ENCODE data around the gene ODF2L. TPM values are rescaled to one million over a fixed set of nuclear protein-coding genes. Genes with fewer than 3 reads are reported as not detected.

ODF2L gene
- total and polyA plus RNA-seq, 2 of the 4 experiments (the other 2 are of a cell fraction) = 10.4 to 12.3 TPM

GRCh38 chr1:86388777-86389176 lies 7.3 kb downstream of the ODF2L start:
- no peak overlapping the region for H3K18ac ChIP-seq (ENCODE audit: low read depth, low read length)
- no peak overlapping the region for H2BK15ac ChIP-seq (ENCODE audit: low read depth, low read length)
- H3K4ac ChIP-seq (ENCODE audit: low read depth, low read length) = no peak overlapping the region
- no peak overlapping the region for H3K14ac ChIP-seq (replicated peaks; ENCODE audit: low read depth, low read length)
- no peak overlapping the region for H3K23ac ChIP-seq (ENCODE audit: low read depth, low read length)
- peaks cover 2% of the 10 kb centered on the region; the same call in 1 of the 2 replicates for H3K9me1 ChIP-seq (ENCODE audit: insufficient read depth, low read length)
- H4K20me1 ChIP-seq (ENCODE audit: insufficient read depth, low read length) = no peaks in the 10 kb centered on the region; the same call in 1 of the 2 replicates
- no peak overlapping the region for H3K27ac ChIP-seq (ENCODE audit: insufficient read depth, low read length)
- dilution Hi-C loops (cut with HindIII; ENCODE audit: low sequenced_read_pairs, unreplicated experiment) = no loop called here
- no peak overlapping the region for H3K4me2 ChIP-seq (ENCODE audit: low read depth, low read length)
- ChIA-PET POLR2A (ENCODE audit: unreplicated experiment) (no interaction called here), CTCF (no interaction called here)
- no peaks in the 10 kb centered on the region for H3K27me3 ChIP-seq (ENCODE audit: control insufficient read depth, insufficient read depth, low read length)
- DNase-seq (no peak), ATAC-seq (ENCODE audit: low read depth) (no peak)
- BruUV-seq (replicated peaks) = no TSS peak
- H4K91ac ChIP-seq (ENCODE audit: insufficient read depth, low read depth, low read length) = no peak overlapping the region
- H4K8ac ChIP-seq (ENCODE audit: low read depth in 2 of 2, low read length in 2 of 2) = no peak overlapping the region
- H3K79me1 ChIP-seq (ENCODE audit: low read depth in 1 of 2, low read length in 2 of 2) = peaks cover 5 to 8% of the 10 kb centered on the region in 2 experiments; a peak in 3 of 4 replicates
- no peak overlapping the region for H2AK9ac ChIP-seq (replicated peaks; ENCODE audit: low read depth, low read length, poor library complexity)
- H2BK5ac ChIP-seq (ENCODE audit: low read depth, low read length, poor library complexity, severe bottlenecking) = no peak overlapping the region
- H3K4me1 ChIP-seq (ENCODE audit: control insufficient read depth, insufficient read depth, low read length) = no peaks in the 10 kb centered on the region
- in situ Hi-C loops (cut with MboI; ENCODE audit: low sequenced_read_pairs) = loop anchor here (25.0 kb wide), 2 partner anchors 574 to 699 kb away; no protein-coding TSS in a partner anchor
- no peak for TF ChIP-seq NFE2L2 (IDR thresholded peaks at IDR 0.05; ENCODE audit: low read depth, low read length)
- TF ChIP-seq MAZ (IDR thresholded peaks at IDR 0.05; ENCODE audit: borderline replicate concordance, low read depth, low read length) = no peak
- TF ChIP-seq RFX5 (IDR thresholded peaks at IDR 0.05; ENCODE audit: low read depth, low read length) = no peak
- no peak for TF ChIP-seq RCOR1 (IDR thresholded peaks at IDR 0.05; ENCODE audit: insufficient replicate concordance, low read length)
- no peak for TF ChIP-seq MXI1 (IDR thresholded peaks at IDR 0.05; ENCODE audit: borderline replicate concordance, low read depth, low read length)
- no peak for TF ChIP-seq POLR2A (IDR thresholded peaks at IDR 0.05; ENCODE audit: low read depth, low read length)
- TF ChIP-seq FOS (IDR thresholded peaks at IDR 0.05; ENCODE audit: low read depth, low read length) = no peak
- no peak for TF ChIP-seq ELK1 (IDR thresholded peaks at IDR 0.05; ENCODE audit: borderline replicate concordance, low read depth, low read length)
- no peak for TF ChIP-seq SMC3 (IDR thresholded peaks at IDR 0.05; ENCODE audit: low read depth, low read length)
- TF ChIP-seq BHLHE40 (IDR thresholded peaks at IDR 0.05; ENCODE audit: low read depth, low read length) = no peak
- no peak for TF ChIP-seq MAFK (IDR thresholded peaks at IDR 0.05; ENCODE audit: low read depth, low read length)
- TF ChIP-seq USF2 (IDR thresholded peaks at IDR 0.05; ENCODE audit: low read depth, low read length) = no peak
- TF ChIP-seq CEBPB (IDR thresholded peaks at IDR 0.05; ENCODE audit: low read depth, low read length) = no peak
- no peak for TF ChIP-seq CHD1 (IDR thresholded peaks at IDR 0.05; ENCODE audit: low read depth, low read length)
- TF ChIP-seq RAD21 (IDR thresholded peaks at IDR 0.05; ENCODE audit: low read length) = no peak
- no peak for TF ChIP-seq CTCF (conservative IDR thresholded peaks at IDR 0.05; ENCODE audit: low read depth, low read length)
- H2AK5ac ChIP-seq (ENCODE audit: low read depth, low read length) = no peak overlapping the region
- H2BK20ac ChIP-seq (ENCODE audit: low read depth, low read length) = no peak overlapping the region
- H2AFZ ChIP-seq (replicated peaks; ENCODE audit: low read length, poor library complexity) = no peak overlapping the region
- no peak overlapping the region for H3K9ac ChIP-seq (ENCODE audit: low read depth, low read length)
- no peaks in the 10 kb centered on the region for H3K9me3 ChIP-seq (ENCODE audit: control insufficient read depth, insufficient read depth, low read length)
- H3K36me3 ChIP-seq (ENCODE audit: control insufficient read depth, insufficient read depth, low read length) = peaks cover 2% of the 10 kb centered on the region; the same call in 1 of the 2 replicates
- H2BK120ac ChIP-seq (ENCODE audit: low read depth, low read length) = no peak overlapping the region
- no peak overlapping the region for H4K5ac ChIP-seq (ENCODE audit: low read depth, low read length)
- intact Hi-C loops (cut with micrococcal nuclease) = loop anchor here (1.0 kb wide), 1 partner anchor 8 kb away; the partner anchor contains the start of gene ODF2L
- no peak overlapping the region for H3K56ac ChIP-seq (ENCODE audit: extremely low read depth, insufficient read depth, low read length)
- H3K4me3 ChIP-seq (ENCODE audit: insufficient read depth, low read depth, low read length) = no peak overlapping the region

All from IMR-90 (cell line).